K562 (cell line): ENCODE data around the gene FBXO22. TPM values are rescaled to one million over a fixed set of nuclear protein-coding genes. Genes with fewer than 3 reads are reported as not detected.

Source experiments
- ATAC-seq: fragments of 200-7000 bp; cut with Tn5 transposase; 3 replicates; pipeline ENCODE4 v1.9.1; 2020; ENCODE audit warnings: moderate library complexity
- BruUV-seq: library from RNA; stranded (reverse); fragments of 400-500 nt; replicated peaks from 2 replicates; lab custom pipeline; 2021; lab: Mats Ljungman, UMichigan
- CTCF ChIA-PET: fragments of 300-600 bp; formaldehyde crosslinking; extraction: SDS; loops from one replicate; lab custom pipeline; 2021; ENCODE audit warnings: low intra/inter-chr PET ratio; lab: Yijun Ruan, JAX
- POLR2A ChIA-PET: fragments of 300-600, 350-650 bp; sonication (Branson Sonifier 250); formaldehyde crosslinking; extraction: SDS; loops from one replicate; lab custom pipeline; 2021; ENCODE audit warnings: antibody characterized with exemption, inconsistent platforms; lab: Yijun Ruan, JAX
- DNase-seq, 4 experiments: peaks; one replicate each; pipeline versions ENCODE4 v3.0.0 to v3.0.0-alpha.2; 2011 to 2018; ENCODE audit warnings: low spot score in 3 of 4, mixed read lengths in 3 of 4; ENCODE audit errors: extremely low read depth in 1 of 4
- FAIRE-seq: peaks from 2 replicates; lab custom pipeline; 2011; peaks lifted over from hg19 to GRCh38; lab: Jason Lieb, UNC
- H2AFZ ChIP-seq: 2 replicates; pipeline ENCODE4 v1.6.0; 2011; ENCODE audit warnings: low read depth, low read length, control low read depth, inconsistent platforms
- H3K27ac ChIP-seq: fragments of 200-600 bp; 3 replicates; pipeline ENCODE4 v1.8.0; 2011; ENCODE audit warnings: low read depth, mild to moderate bottlenecking, control low read depth, inconsistent platforms, low read length, moderate library complexity, mixed read lengths; ENCODE audit errors: extremely low read depth
- H3K27me3 ChIP-seq, 2 experiments: fragments of 300-600 bp in 1 of 2; 2 replicates in 1 of 2; 3 replicates in 1 of 2; pipeline versions ENCODE4 v1.6.0 to v1.8.0; 2011; ENCODE audit warnings: inconsistent platforms in 2 of 2, low read length in 2 of 2, mild to moderate bottlenecking in 1 of 2, mixed read lengths in 1 of 2, moderate library complexity in 1 of 2; ENCODE audit not compliant: control insufficient read depth in 2 of 2, insufficient read depth in 2 of 2
- H3K36me3 ChIP-seq: fragments of 300-600 bp; 3 replicates; pipeline ENCODE4 v1.8.0; 2011; ENCODE audit warnings: mild to moderate bottlenecking, low read length, inconsistent platforms; ENCODE audit not compliant: control insufficient read depth, insufficient read depth
- H3K4me1 ChIP-seq, 2 experiments: fragments of 200-600 bp in 1 of 2; replicated peaks in 1 of 2; 2 replicates in 1 of 2; 3 replicates in 1 of 2; pipeline versions ENCODE4 v1.5.1 to v1.8.0; 2011; ENCODE audit warnings: inconsistent platforms in 2 of 2, low read length in 2 of 2, mild to moderate bottlenecking in 1 of 2, mixed read lengths in 1 of 2, moderate library complexity in 1 of 2; ENCODE audit not compliant: control insufficient read depth in 2 of 2, insufficient read depth in 2 of 2
- H3K4me2 ChIP-seq: 2 replicates; pipeline ENCODE4 v1.6.1; 2011; ENCODE audit warnings: low read length, control low read depth, inconsistent platforms, mixed read lengths; ENCODE audit not compliant: insufficient read depth
- H3K4me3 ChIP-seq: fragments of 200-600 bp; sonication (generic), shearing (Covaris generic); 2 replicates; pipeline ENCODE4 v1.5.1; 2016; ENCODE audit warnings: control low read depth, inconsistent platforms
- H3K79me2 ChIP-seq: fragments of 200-600 bp; 3 replicates; pipeline ENCODE4 v1.8.0; 2011; ENCODE audit warnings: low read length, inconsistent platforms; ENCODE audit not compliant: control insufficient read depth, insufficient read depth
- H3K9ac ChIP-seq, 2 experiments: 2 replicates each; pipeline versions ENCODE4 v1.6.0 to v1.6.1; 2011; ENCODE audit warnings: low read depth in 2 of 2, low read length in 2 of 2, control low read depth in 1 of 2, inconsistent platforms in 1 of 2, mild to moderate bottlenecking in 1 of 2, mixed read lengths in 1 of 2; ENCODE audit not compliant: insufficient read depth in 1 of 2
- H3K9me1 ChIP-seq: one replicate; pipeline ENCODE4 v1.6.0; 2011; ENCODE audit warnings: inconsistent platforms, mild to moderate bottlenecking, low read length, moderate library complexity; ENCODE audit not compliant: control insufficient read depth, insufficient read depth
- H3K9me3 ChIP-seq: replicated peaks from 2 replicates; pipeline ENCODE4 v1.5.1; 2011; ENCODE audit warnings: low read depth, low read length, inconsistent platforms; ENCODE audit not compliant: control insufficient read depth, insufficient read depth
- H4K20me1 ChIP-seq: replicated peaks from 2 replicates; pipeline ENCODE4 v1.6.1; 2011; ENCODE audit warnings: low read length, inconsistent platforms, mixed read lengths; ENCODE audit not compliant: control insufficient read depth, insufficient read depth
- E2F3 ChIP-seq: fragments of 250-450 bp; sonication (Bioruptor Pico); IDR thresholded peaks from 2 replicates; pipeline ENCODE4 v1.4.0; 2020; ENCODE audit warnings: mild to moderate bottlenecking
- ELF4 ChIP-seq: fragments of 450-650 bp; formaldehyde crosslinking; IDR thresholded peaks from 2 replicates; pipeline ENCODE4 v1.4.0; 2022; ENCODE audit warnings: missing genetic modification characterization
- KDM5B ChIP-seq: fragments of 200-600 bp; sonication (generic); IDR thresholded peaks from 2 replicates; pipeline ENCODE4 v1.6.1; 2012; ENCODE audit warnings: low read depth, mild to moderate bottlenecking, moderate library complexity, low read length, control low read depth, inconsistent platforms; ENCODE audit not compliant: insufficient replicate concordance
- NCOA4 ChIP-seq: fragments of 450-650 bp; IDR thresholded peaks from 2 replicates; pipeline ENCODE4 v1.6.1; 2018; ENCODE audit warnings: mild to moderate bottlenecking; ENCODE audit not compliant: partially characterized antibody
- SAP30 ChIP-seq: fragments of 200-600 bp; sonication (generic); IDR thresholded peaks from 2 replicates; pipeline ENCODE4 v1.6.1; 2012; ENCODE audit warnings: borderline replicate concordance, low read depth, mild to moderate bottlenecking, moderate library complexity, low read length, control low read depth, inconsistent platforms; ENCODE audit not compliant: insufficient read depth, poor library complexity, severe bottlenecking
- ZNF175 ChIP-seq: fragments of 200-800 bp; sonication (Bioruptor generic); IDR thresholded peaks from 2 replicates; pipeline ENCODE4 v1.6.1; 2016; ENCODE audit warnings: low read depth, mild to moderate bottlenecking, missing genetic modification characterization, missing compliant biosample characterization
- ZNF586 ChIP-seq: fragments of 450-650 bp; formaldehyde crosslinking; conservative IDR thresholded peaks from 2 replicates; pipeline ENCODE4 v1.4.0; 2020; ENCODE audit warnings: mild to moderate bottlenecking, moderate library complexity
- WGBS: fragments of 100-300 bp; shearing (Covaris generic); methylation state at CpG from one replicate; pipeline ENCODE4 v1.1.6; 2016; ENCODE audit warnings: low coverage, mixed read lengths; ENCODE audit not compliant: insufficient coverage; ENCODE audit errors: missing lambda C conversion rate; 5-methylcytosine and 5-hydroxymethylcytosine counted together
- in situ Hi-C: fragments of 300-500 bp; cut with MboI; formaldehyde crosslinking; loops from 4 replicates; pipeline ENCODE4 v1.15.0; 2018; ENCODE audit warnings: inconsistent platforms, mixed read lengths
- intact Hi-C: fragments of 100-400 bp; cut with micrococcal nuclease; formaldehyde crosslinking; loops from 2 replicates; pipeline ENCODE4 v1.14.2; 2022
- polyA plus RNA-seq, 8 experiments: library from polyadenylated mRNA; depleted of rRNA in 4 of 8; stranded (reverse) in 5 of 8; unstranded in 3 of 8; fragments of >200 nt; fragmentation: Nextera tagmentation in 2 of 8; fragmentation: Illumina TruSeq in 1 of 8; extraction: Ambion mirVana in 2 of 8; extraction: Trizol in 1 of 8; gene quantifications; 2 replicates each; pipeline versions ENCODE4 v1.2.1 to v1.2.3, GENCODE V29; 2011 to 2014; ENCODE audit warnings: inconsistent platforms in 1 of 8, missing spikeins in 1 of 8
- total RNA-seq, 7 experiments: library from RNA; depleted of rRNA in 6 of 7; stranded (reverse); fragments of >200 nt in 6 of 7; fragmentation: Illumina TruSeq in 2 of 7; extraction: Trizol in 2 of 7; gene quantifications; 2 replicates each; pipeline versions ENCODE4 v1.2.1 to v1.2.3, GENCODE V29; 2011 to 2021; ENCODE audit warnings: low replicate concordance in 1 of 7
- TF ChIP-seq, protein P1 (sequence below): fragments of 450-650 bp; formaldehyde crosslinking; IDR thresholded peaks from 2 replicates; pipeline ENCODE4 v1.4.0; 2020; ENCODE audit warnings: mild to moderate bottlenecking, moderate library complexity
- TF ChIP-seq, protein P2 (sequence below): fragments of 250-450 bp; sonication (Bioruptor Pico); IDR thresholded peaks from 2 replicates; pipeline ENCODE4 v1.8.0; 2021; ENCODE audit warnings: borderline replicate concordance, mild to moderate bottlenecking, moderate library complexity; ENCODE audit not compliant: poor library complexity, severe bottlenecking
- TF ChIP-seq, protein P3 (sequence below): sonication (generic); formaldehyde crosslinking; IDR thresholded peaks from 2 replicates; pipeline ENCODE4 v1.8.0; 2022; ENCODE audit warnings: mild to moderate bottlenecking, missing genetic modification reagents
- TF ChIP-seq, protein P4 (sequence below): fragments of 450-650 bp; IDR thresholded peaks from 2 replicates; pipeline ENCODE4 v1.6.1; 2018; ENCODE audit warnings: mild to moderate bottlenecking, low read depth; ENCODE audit not compliant: partially characterized antibody

FBXO22 gene
- total and polyA plus RNA-seq, 9 of the 15 experiments (the other 6 are each of a cell fraction or from before 2014, with no cell fraction given), result 24.4 to 99.4 (median 66.5) TPM

DNA sequence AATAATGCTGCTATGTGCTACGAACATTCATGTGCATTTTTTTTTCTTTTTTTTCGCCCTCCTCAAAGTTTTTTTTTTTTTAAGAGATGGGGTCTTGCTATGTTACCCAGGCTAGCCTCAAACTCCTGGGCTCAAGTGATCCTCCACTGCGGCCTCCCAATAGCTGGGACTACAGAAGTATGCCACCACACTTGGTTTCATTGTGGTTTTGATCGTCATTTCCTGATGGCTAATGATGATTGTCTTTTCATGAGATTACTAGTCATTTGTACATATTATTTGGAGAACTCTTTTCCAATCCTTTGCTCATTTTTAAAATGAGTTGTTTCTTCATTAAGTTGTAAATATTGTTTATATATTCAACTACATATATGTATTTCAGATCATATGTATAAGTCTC is 48.8 kb downstream of the FBXO22 start:
- intact Hi-C loops, result loop anchor here (10.0 kb wide), 1 partner anchor 182 kb away; no protein-coding TSS in a partner anchor
- in situ Hi-C loops, result no loop called here
- TF ChIP-seq, protein P1, sequence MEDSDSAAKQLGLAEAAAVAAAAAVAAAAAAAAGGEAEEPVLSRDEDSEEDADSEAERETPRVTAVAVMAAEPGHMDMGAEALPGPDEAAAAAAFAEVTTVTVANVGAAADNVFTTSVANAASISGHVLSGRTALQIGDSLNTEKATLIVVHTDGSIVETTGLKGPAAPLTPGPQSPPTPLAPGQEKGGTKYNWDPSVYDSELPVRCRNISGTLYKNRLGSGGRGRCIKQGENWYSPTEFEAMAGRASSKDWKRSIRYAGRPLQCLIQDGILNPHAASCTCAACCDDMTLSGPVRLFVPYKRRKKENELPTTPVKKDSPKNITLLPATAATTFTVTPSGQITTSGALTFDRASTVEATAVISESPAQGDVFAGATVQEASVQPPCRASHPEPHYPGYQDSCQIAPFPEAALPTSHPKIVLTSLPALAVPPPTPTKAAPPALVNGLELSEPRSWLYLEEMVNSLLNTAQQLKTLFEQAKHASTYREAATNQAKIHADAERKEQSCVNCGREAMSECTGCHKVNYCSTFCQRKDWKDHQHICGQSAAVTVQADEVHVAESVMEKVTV, result no peak
- TF ChIP-seq ELF4 (CRISPR knock-in tag) (no peak), KDM5B (no peak), E2F3 (no peak), SAP30 (no peak), ZNF586 (CRISPR knock-in tag) (no peak), ZNF175 (no peak), NCOA4 (no peak)
- TF ChIP-seq, protein P2, sequence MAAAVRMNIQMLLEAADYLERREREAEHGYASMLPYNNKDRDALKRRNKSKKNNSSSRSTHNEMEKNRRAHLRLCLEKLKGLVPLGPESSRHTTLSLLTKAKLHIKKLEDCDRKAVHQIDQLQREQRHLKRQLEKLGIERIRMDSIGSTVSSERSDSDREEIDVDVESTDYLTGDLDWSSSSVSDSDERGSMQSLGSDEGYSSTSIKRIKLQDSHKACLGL, result no peak
- TF ChIP-seq, protein P3, sequence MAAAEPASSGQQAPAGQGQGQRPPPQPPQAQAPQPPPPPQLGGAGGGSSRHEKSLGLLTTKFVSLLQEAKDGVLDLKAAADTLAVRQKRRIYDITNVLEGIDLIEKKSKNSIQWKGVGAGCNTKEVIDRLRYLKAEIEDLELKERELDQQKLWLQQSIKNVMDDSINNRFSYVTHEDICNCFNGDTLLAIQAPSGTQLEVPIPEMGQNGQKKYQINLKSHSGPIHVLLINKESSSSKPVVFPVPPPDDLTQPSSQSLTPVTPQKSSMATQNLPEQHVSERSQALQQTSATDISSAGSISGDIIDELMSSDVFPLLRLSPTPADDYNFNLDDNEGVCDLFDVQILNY, result no peak
- TF ChIP-seq, protein P4, sequence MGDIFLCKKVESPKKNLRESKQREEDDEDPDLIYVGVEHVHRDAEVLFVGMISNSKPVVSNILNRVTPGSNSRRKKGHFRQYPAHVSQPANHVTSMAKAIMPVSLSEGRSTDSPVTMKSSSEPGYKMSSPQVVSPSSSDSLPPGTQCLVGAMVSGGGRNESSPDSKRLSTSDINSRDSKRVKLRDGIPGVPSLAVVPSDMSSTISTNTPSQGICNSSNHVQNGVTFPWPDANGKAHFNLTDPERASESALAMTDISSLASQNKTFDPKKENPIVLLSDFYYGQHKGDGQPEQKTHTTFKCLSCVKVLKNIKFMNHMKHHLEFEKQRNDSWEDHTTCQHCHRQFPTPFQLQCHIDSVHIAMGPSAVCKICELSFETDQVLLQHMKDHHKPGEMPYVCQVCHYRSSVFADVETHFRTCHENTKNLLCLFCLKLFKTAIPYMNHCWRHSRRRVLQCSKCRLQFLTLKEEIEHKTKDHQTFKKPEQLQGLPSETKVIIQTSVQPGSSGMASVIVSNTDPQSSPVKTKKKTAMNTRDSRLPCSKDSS, result no peak
- Histone ChIP-seq H3K9me1 (no peaks in the 10 kb centered on the region), H3K9me3 (no peaks in the 10 kb centered on the region), H3K79me2 (no peaks in the 10 kb centered on the region), H3K27me3 (0 out of 5 replicates have a peak, but pooled peaks cover 0 to 3% of the 10 kb centered on the region in 2 experiments), H3K4me1 (no peaks in the 10 kb centered on the region), H3K9ac (no peak overlapping the region), H4K20me1 (no peaks in the 10 kb centered on the region), H3K4me3 (no peak overlapping the region), H3K4me2 (no peak overlapping the region), H3K27ac (no peak overlapping the region), H2AFZ (no peak overlapping the region), H3K36me3 (no peaks in the 10 kb centered on the region)
- POLR2A ChIA-PET, result interaction anchor here (0.7 kb wide), 1 partner anchor 15 kb away, joined by 3 read pairs; no protein-coding TSS in a partner anchor
- no peak for DNase-seq
- no peak for FAIRE-seq
- CTCF ChIA-PET, result no interaction called here
- BruUV-seq, result no TSS peak
- 12% methylated on average over 4 of the region's 4 CpGs for WGBS
- ATAC-seq, result no peak
